NCI-H1930 (cell line): ENCODE results near the gene APBA2.

Experiments used
- DNase-seq, 2 experiments: peaks; one replicate each; lab custom pipeline; 2025; lab: John Stamatoyannopoulos, UW

Gene APBA2

GRCh38 chr15:28935316-28935715 lies 49.5 kb downstream of the APBA2 start:
- DNase-seq, result no peak

GRCh38 chr15:28936081-28936480 lies 50.3 kb downstream of the APBA2 start:
- DNase-seq, result no peak

GRCh38 chr15:28936481-28936881 lies 50.7 kb downstream of the APBA2 start:
- DNase-seq, result no peak

GRCh38 chr15:28937271-28937670 lies 51.5 kb downstream of the APBA2 start:
- no peak for DNase-seq

GRCh38 chr15:28942046-28942445 lies 56.3 kb downstream of the APBA2 start:
- no peak for DNase-seq

GRCh38 chr15:28942571-28942970 lies 56.8 kb downstream of the APBA2 start:
- no peak for DNase-seq

GRCh38 chr15:28943146-28943545 lies 57.4 kb downstream of the APBA2 start:
- DNase-seq, result no peak

GRCh38 chr15:28943611-28944230 lies 57.9 kb downstream of the APBA2 start:
- no peak for DNase-seq

- DNase-seq, result no peak
These were observed 58.5 kb downstream of the APBA2 start for GRCh38 chr15:28944286-28944685.

- DNase-seq, result no peak
These were observed 59.0 kb downstream of the APBA2 start for GRCh38 chr15:28944696-28945300.

GRCh38 chr15:28945626-28946230 lies 60.0 kb downstream of the APBA2 start:
- DNase-seq, result no peak

- DNase-seq, result no peak
These were observed 61.0 kb downstream of the APBA2 start for GRCh38 chr15:28946803-28947202.

- DNase-seq, result no peak
These were observed 61.5 kb downstream of the APBA2 start for GRCh38 chr15:28947221-28947674.

GRCh38 chr15:28948036-28948435 lies 62.3 kb downstream of the APBA2 start:
- no peak for DNase-seq

GRCh38 chr15:28950916-28951315 lies 65.1 kb downstream of the APBA2 start:
- no peak for DNase-seq

GRCh38 chr15:28952666-28953491 lies 67.1 kb downstream of the APBA2 start:
- no peak for DNase-seq

- no peak for DNase-seq
These were observed 67.9 kb downstream of the APBA2 start for GRCh38 chr15:28953573-28954195.

GRCh38 chr15:28954466-28955159 lies 68.8 kb downstream of the APBA2 start:
- DNase-seq, result no peak

GRCh38 chr15:28955160-28955992 lies 69.6 kb downstream of the APBA2 start:
- no peak for DNase-seq

GRCh38 chr15:28955993-28956421 lies 70.2 kb downstream of the APBA2 start:
- DNase-seq, result no peak

GRCh38 chr15:28956491-28956890 lies 70.7 kb downstream of the APBA2 start:
- DNase-seq, result no peak
